GM19238 (cell line): Measurements from ENCODE around the gene TRAPPC10.

Experiments
- DNase-seq: peaks from one replicate; pipeline ENCODE4 v3.0.0; 2011; ENCODE audit warnings: low spot score; ENCODE audit not compliant: insufficient read length

TRAPPC10 gene

GRCh38 chr21:44035244-44035643, 23.1 kb downstream of the TRAPPC10 start:
- DNase-seq, result no peak

GRCh38 chr21:44038063-44038462, 26.0 kb downstream of the TRAPPC10 start:
- DNase-seq, result no peak

GRCh38 chr21:44039828-44040227, 27.7 kb downstream of the TRAPPC10 start:
- DNase-seq, result no peak

- no peak for DNase-seq
Observed at GRCh38 chr21:44043613-44044012, 31.5 kb downstream of the TRAPPC10 start.

GRCh38 chr21:44046734-44047133, 34.6 kb downstream of the TRAPPC10 start:
- DNase-seq, result no peak

- DNase-seq, result no peak
Observed at GRCh38 chr21:44047996-44048560, 36.0 kb downstream of the TRAPPC10 start.

- DNase-seq, result no peak
Observed at GRCh38 chr21:44049182-44049581, 37.1 kb downstream of the TRAPPC10 start.

- DNase-seq, result no peak
Observed at GRCh38 chr21:44049606-44050005, 37.5 kb downstream of the TRAPPC10 start.

GRCh38 chr21:44050276-44050675, 38.2 kb downstream of the TRAPPC10 start:
- DNase-seq, result no peak

GRCh38 chr21:44051462-44051941, 39.4 kb downstream of the TRAPPC10 start:
- no peak for DNase-seq

GRCh38 chr21:44052071-44052829, 40.1 kb downstream of the TRAPPC10 start:
- no peak for DNase-seq

- DNase-seq, result no peak
Observed at GRCh38 chr21:44052830-44053226, 40.7 kb downstream of the TRAPPC10 start.

GRCh38 chr21:44053567-44053966, 41.5 kb downstream of the TRAPPC10 start:
- no peak for DNase-seq

GRCh38 chr21:44054710-44055109, 42.6 kb downstream of the TRAPPC10 start:
- DNase-seq, result no peak

GRCh38 chr21:44057055-44057454, 44.9 kb downstream of the TRAPPC10 start:
- DNase-seq, result no peak

- no peak for DNase-seq
Observed at GRCh38 chr21:44057960-44058651, 46.0 kb downstream of the TRAPPC10 start.

- no peak for DNase-seq
Observed at GRCh38 chr21:44058652-44058964, 46.5 kb downstream of the TRAPPC10 start.

GRCh38 chr21:44058981-44059380, 46.9 kb downstream of the TRAPPC10 start:
- DNase-seq, result no peak

- no peak for DNase-seq
Observed at GRCh38 chr21:44059710-44060109, 47.6 kb downstream of the TRAPPC10 start.

GRCh38 chr21:44062380-44062779, 50.3 kb downstream of the TRAPPC10 start:
- no peak for DNase-seq

- no peak for DNase-seq
Observed at GRCh38 chr21:44063151-44063912, 51.2 kb downstream of the TRAPPC10 start.

- no peak for DNase-seq
Observed at GRCh38 chr21:44064852-44065403, 52.8 kb downstream of the TRAPPC10 start.
